SH-SY5Y (cell line): ENCODE results near the gene PLAC8L1.

Source experiments
- GATA2 ChIP-seq: IDR thresholded peaks from 2 replicates; pipeline ENCODE4 v1.6.1; 2011; ENCODE audit warnings: mild to moderate bottlenecking, low read depth, low read length
- GATA3 ChIP-seq: IDR thresholded peaks from 2 replicates; pipeline ENCODE4 v1.6.1; 2011; ENCODE audit warnings: low read depth, mild to moderate bottlenecking, low read length, moderate library complexity

DNA sequence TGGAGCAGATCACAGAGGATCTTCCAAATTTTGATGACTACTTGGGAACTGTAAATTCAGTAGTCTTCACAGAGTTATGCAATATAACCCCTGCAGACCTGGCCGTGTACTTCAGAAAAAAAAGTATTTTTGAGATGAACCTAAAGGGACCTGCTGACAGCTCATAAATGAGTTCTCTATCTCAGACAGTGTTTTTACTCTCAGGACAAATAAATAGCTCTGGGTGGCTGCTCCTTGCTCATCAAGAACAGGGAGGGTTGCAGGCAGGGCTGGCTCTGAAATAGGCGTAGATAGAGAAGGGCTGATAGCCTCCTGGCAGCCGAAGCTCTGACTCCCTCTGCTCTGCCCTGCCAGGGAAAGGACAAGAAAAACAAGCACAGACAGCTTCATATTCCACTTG, 64.8 kb downstream of the PLAC8L1 start:
- TF ChIP-seq GATA2 = no peak
- TF ChIP-seq GATA3 = no peak
